Mononuclear cell (primary cell): ENCODE measurements around the gene PITX2. TPM values are rescaled to one million over a fixed set of nuclear protein-coding genes. Genes with fewer than 3 reads are reported as not detected.

Source experiments
- H3K27me3 ChIP-seq: 2 replicates; pipeline ENCODE4 v1.6.0; 2011; ENCODE audit warnings: low read length, control low read depth; ENCODE audit not compliant: insufficient read depth
- H3K4me1 ChIP-seq: 2 replicates; pipeline ENCODE4 v1.5.1; 2011; ENCODE audit warnings: mild to moderate bottlenecking, low read length, control low read depth; ENCODE audit not compliant: insufficient read depth
- H3K4me3 ChIP-seq: 2 replicates; pipeline ENCODE4 v1.5.1; 2011; ENCODE audit warnings: mild to moderate bottlenecking, low read length, moderate library complexity
- H3K9me3 ChIP-seq: 2 replicates; pipeline ENCODE4 v1.5.1; 2011; ENCODE audit warnings: low read depth, mild to moderate bottlenecking, control low read depth, low read length
- total RNA-seq: library from RNA; depleted of rRNA; stranded (reverse); fragments of >200 nt; gene quantifications from one replicate; pipeline ENCODE4 v1.2.3, GENCODE V29; 2012

PITX2 gene
- total RNA-seq, result not detected

DNA sequence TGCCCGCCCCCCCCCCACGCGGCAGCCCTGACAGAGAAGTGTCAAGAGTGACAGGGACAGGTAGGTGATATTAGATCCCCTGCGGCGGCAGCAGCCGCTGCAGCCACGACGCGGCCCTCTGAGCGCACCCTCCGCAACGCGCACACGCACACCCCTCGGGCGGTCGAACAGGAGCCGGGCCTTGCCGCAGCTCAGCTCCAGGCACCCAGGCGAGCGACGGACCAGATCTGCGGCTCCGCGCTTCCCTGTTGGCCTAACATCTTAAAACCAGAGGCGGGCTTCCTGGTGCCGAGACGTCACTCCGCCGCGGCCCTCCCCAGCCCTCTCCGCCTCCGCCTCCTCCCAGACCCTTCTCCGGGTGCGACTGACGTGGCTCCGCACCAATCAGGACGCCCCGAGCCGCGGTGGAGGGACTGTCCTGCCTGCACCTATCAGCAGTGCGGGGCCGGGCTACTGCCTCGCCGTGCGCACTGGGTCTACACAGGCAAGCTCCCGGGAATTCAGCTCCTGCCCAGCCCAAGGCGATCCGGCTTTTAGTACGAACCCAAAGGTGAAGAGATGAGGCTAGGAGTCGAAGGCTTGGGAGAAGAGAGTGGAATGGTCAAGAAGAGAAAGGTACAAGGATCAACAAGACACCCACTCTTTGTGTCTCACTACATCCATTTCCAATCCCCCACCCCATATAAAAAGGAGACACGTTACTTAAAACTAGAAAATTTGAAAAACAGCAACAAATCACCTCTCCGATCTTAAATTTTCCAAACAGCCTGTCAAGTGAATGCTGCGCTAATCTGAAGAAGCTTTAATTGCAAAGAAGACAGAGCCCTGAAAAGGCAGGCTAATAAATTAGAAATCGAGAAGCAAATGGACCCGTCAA, at the start of gene PITX2:
Gene PITX2, minus strand, starts transcription at position 237 of the 877 bp plus-strand sequence. CDS start 617 bp downstream, outside the sequence.
- H3K4me1 ChIP-seq, result peaks cover 20% of the 10 kb centered on the region
- peaks cover 98% of the 10 kb centered on the region for H3K27me3 ChIP-seq
- no peaks in the 10 kb centered on the region for H3K9me3 ChIP-seq
- H3K4me3 ChIP-seq, result no peak within 1 kb of the TSS

DNA sequence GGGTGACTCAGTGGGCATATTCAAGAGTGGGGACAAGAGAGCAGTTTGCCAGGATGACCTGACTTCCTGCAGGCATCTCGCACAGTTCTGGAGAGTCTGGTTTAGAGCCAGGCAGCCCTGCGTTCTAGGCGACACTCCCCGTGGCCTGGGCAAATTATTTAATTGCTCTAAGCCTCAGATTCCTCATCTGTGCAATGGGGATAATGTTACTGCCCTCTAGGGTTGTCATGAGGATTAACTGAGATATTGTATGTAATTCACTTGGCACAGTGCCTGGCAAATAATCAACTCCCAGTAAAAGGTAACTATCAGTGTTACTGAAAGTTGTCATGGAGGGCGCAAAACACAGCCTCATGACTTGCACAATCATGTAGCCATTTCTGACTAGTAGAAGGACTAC, 48.8 kb upstream of the PITX2 start:
- Histone ChIP-seq H3K4me3 (no peak overlapping the region), H3K9me3 (no peaks in the 10 kb centered on the region), H3K27me3 (no peaks in the 10 kb centered on the region), H3K4me1 (no peaks in the 10 kb centered on the region)

DNA sequence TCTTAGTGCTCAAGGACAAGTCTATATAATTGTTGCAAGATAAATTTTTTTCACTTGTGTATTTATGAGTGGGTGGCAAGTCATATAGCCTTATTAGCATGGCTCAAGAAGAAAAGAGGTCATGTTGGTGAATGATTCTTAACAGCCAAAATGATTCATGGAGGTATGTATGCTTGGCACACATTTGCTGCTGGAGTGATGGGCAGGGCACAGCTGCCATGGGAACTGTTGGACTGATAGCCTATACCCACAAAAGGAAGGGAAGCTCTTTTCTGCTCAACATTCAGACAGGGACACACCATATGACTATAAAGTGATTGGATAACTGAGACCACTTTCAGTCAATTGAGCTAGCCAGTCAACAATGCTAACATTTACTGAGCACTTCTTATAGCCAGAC, 46.8 kb upstream of the PITX2 start:
- no peaks in the 10 kb centered on the region for H3K27me3 ChIP-seq
- no peaks in the 10 kb centered on the region for H3K9me3 ChIP-seq
- H3K4me3 ChIP-seq, result no peak overlapping the region
- H3K4me1 ChIP-seq, result no peaks in the 10 kb centered on the region

DNA sequence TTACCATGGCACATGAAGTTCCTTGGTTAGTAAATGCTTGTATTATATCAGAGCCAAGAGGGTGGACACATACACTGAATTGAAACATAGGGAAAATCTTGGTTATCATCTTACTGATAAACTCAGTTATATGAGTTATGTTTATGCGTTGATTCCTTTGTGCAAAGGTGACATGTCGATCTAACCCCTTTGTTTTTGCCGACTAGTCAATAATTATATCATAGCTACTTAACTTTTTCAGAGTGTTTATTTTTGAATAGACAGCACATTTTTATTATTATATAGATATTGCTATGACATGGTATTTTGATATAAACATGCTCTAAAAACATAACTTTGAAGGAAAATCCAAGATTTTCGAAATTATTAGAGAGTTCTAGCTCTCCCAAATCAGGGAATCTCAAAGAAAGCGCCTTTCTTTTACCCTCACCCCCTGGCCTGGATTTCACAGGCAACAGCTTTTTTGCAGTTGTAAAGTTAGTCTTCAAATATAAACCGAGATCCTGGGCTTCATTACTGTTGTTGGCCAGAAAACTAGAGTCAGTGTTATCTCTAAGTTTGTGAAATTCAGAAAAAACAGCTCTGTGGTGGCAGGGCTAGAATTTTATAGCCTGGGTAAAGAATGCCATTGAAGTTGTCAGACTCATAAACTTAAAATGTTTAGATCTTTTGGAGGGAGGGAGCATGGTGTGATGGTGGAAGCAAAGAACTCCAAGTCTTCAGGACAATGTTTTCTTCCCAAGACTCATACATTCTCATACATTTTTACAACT, 45.8 kb upstream of the PITX2 start:
- Histone ChIP-seq H3K4me3 (no peak overlapping the region), H3K4me1 (no peaks in the 10 kb centered on the region), H3K27me3 (no peaks in the 10 kb centered on the region), H3K9me3 (no peaks in the 10 kb centered on the region)

DNA sequence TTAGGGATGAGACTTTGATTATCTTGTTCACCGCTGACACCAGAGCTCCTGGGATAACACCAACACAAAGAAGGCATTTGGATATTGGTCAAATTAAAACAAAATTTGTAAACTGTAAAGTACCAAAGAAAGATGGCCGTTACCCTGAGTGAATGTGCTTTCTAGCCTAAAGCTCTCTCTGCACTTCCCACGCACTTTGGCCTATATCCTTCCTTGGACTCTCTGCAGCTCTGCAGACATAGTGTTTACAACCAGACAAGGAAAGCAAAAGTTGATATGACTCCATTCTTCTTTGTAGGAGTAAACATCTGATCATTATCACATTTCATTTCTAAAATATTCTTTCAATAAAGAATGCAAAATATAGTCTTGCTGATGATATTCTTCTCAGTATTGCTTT, 44.8 kb upstream of the PITX2 start:
- Histone ChIP-seq H3K9me3 (no peaks in the 10 kb centered on the region), H3K4me1 (no peaks in the 10 kb centered on the region), H3K27me3 (no peaks in the 10 kb centered on the region), H3K4me3 (no peak overlapping the region)

DNA sequence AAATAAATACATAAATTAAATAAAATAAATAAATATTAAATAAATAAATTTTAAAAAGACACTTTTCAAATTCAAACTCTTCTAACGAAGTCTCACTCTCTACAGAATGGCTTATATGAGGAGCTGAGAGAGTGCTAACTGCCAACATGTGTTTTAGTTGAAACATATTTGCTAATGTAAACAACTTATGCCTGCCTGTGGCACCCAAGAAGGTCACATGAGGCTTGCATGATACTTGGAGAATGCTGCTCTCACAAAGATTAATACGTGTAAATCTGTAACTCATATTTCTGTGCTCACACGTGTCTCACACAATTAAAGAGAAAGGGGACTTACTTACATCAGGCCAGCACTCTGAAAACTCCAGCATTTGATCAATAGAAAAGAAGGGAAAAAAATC, 43.2 kb upstream of the PITX2 start:
- Histone ChIP-seq H3K27me3 (no peaks in the 10 kb centered on the region), H3K9me3 (no peaks in the 10 kb centered on the region), H3K4me3 (no peak overlapping the region), H3K4me1 (no peaks in the 10 kb centered on the region)

DNA sequence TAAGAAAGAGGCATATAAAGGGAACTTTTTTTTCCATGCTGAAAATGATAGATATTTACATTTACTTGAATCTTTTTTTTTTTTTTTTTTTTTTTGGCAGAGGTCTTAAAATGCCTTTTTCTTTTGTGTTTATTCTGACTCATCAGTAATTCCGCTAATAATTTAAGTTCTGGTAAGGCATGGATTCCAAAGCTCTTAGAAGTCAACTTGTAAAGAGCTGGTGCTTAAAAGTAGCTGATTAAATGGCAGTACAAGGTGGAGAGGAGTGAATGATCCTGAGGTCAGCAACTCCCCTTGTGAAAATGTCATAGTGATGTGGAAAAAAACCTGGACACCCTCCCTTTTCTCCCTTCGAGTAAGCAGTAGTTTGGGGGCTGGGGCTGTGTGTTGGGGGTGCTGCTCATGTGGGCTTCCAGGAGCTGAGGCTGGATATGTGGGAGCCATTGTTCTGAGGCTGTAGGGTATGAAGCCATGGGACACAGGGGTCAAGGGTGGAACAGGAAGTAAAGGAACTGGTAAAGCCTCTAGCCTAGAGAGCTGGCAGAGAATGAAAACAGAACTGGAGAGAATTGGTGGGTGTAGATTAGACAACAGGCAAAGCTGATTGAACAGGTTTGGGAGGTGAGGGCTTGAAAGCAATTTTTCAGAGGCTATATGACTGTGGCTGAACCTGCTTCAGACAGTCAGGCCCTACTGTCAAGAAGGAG, 41.0 kb upstream of the PITX2 start:
- Histone ChIP-seq H3K27me3 (no peaks in the 10 kb centered on the region), H3K4me1 (no peaks in the 10 kb centered on the region), H3K4me3 (no peak overlapping the region), H3K9me3 (no peaks in the 10 kb centered on the region)

DNA sequence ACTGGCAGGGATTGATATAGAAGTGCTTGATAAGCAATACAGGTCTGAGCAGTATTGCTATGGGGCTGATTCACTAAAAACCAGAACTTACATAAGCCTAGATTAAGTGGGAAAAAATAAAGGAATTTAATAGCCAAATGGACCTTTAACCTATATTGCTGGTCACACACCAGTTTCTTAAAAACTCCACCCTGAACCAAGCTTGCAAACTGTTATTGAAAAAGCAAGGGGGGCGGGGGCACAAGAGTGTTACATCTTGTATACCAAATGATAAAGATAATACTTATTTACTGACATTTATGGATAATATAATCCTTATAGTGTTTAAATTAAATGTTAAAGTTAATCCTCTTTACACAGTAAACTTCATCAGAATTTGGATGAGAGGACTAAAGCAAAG, 40.3 kb upstream of the PITX2 start:
- no peak overlapping the region for H3K4me3 ChIP-seq
- H3K9me3 ChIP-seq, result no peaks in the 10 kb centered on the region
- H3K4me1 ChIP-seq, result no peaks in the 10 kb centered on the region
- no peaks in the 10 kb centered on the region for H3K27me3 ChIP-seq

DNA sequence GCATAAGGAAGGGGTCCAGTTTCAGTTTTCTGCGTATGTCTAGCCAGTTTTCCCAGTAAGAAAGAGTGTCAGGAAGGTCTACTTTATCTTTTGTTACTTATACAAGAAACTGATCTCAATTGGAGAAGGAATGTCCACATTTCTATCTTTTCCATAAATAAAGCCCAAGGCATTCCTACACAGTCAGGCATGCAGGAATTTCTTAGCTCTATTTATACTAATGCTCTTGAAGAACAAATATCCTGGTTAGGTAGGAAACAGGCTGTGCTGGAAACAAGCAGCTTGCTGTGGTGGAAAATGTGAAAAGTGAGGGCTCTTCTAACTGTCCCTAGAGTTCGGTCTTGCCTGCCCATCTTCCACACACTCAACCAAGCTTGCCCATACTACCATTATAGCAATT, 37.9 kb upstream of the PITX2 start:
- Histone ChIP-seq H3K9me3 (no peaks in the 10 kb centered on the region), H3K27me3 (no peaks in the 10 kb centered on the region)

DNA sequence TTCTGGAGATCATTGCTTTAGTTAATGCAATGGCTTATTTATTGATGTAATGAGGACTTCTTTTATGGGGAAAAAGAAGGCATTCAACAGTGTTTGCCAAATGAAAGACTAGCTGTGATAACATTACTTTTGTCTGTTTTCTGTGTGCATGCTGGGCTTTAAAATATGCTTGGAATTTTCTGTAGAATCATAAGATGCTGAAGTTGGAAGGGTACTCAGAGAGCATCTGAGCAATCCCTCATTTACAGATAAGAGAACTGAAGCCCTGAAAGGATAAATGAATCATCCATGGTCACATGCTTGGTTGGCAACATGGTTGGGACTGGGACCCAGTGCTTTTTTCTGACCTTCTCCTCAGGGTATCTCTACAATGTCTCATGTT, 31.4 kb upstream of the PITX2 start:
- Histone ChIP-seq H3K9me3 (no peaks in the 10 kb centered on the region), H3K27me3 (no peaks in the 10 kb centered on the region), H3K4me3 (no peak overlapping the region), H3K4me1 (no peaks in the 10 kb centered on the region)

More for the DNA sequence above, 37.9 kb upstream of the PITX2 start:
- H3K4me1 ChIP-seq, result no peaks in the 10 kb centered on the region
- H3K4me3 ChIP-seq, result no peak overlapping the region

DNA sequence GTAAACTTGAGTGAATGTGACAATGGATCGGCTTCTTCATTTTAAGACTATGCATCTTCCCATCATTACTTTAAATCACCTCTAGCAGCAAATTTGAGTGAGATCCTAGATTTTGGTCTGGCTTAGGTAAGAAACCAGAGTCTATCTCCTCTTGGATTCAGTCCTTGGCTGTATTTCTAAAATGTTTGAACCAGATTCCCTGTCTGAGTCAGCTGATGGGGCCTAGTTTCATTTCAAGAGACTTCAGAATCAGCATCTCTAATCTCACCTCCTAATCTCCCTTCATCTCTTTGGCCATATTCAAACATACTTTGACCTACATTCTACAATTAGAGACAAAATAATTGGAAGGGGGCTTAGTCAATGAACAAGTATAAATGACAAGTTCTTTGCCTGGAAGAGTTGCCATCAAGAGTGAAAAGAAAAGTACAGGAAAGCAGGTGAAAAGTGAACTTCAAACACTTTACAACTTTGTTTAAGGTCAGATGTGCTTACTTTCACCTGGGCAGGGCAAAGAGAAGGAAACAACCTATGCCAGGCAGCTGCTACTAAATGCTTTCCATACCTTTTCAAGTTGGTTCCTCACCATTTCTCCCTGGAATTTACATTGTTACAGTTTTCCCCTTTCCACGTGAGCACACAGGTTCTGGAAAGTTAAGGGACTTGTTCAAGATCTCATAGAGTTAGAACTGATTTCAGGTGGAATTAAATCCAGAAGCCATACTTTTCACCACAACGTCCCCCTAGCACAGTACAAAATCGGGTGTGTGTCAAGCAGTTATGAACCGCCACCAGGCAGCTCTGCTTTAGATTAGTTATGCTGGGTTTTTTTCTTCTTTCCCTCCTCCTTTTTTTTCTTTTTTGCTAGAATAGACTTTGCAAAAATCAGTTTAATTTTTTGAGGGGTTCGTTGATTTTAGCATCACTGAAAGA, 30.7 kb upstream of the PITX2 start:
- Histone ChIP-seq H3K4me3 (no peak overlapping the region), H3K4me1 (no peaks in the 10 kb centered on the region), H3K27me3 (no peaks in the 10 kb centered on the region), H3K9me3 (no peaks in the 10 kb centered on the region)

DNA sequence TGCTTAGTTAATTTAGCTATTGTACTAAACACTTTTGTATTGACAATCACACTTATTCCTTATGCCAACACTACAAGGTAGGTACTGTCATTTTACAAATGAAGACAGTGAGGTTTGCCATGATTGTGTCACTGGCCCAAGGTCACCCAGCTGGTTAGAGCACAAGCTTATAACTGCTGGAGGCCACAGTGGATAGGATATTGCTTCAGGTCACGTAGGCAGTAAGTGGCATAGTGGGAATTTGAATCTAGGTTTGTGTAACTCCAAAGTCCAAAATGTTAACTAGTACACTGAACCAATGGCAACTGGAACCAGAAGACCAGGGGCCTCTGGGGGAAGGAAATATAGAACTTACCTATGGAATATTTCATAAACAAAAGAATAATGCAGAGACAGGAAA, 21.1 kb upstream of the PITX2 start:
- Histone ChIP-seq H3K9me3 (no peaks in the 10 kb centered on the region), H3K27me3 (peaks cover 67% of the 10 kb centered on the region), H3K4me1 (no peaks in the 10 kb centered on the region), H3K4me3 (no peak overlapping the region)

DNA sequence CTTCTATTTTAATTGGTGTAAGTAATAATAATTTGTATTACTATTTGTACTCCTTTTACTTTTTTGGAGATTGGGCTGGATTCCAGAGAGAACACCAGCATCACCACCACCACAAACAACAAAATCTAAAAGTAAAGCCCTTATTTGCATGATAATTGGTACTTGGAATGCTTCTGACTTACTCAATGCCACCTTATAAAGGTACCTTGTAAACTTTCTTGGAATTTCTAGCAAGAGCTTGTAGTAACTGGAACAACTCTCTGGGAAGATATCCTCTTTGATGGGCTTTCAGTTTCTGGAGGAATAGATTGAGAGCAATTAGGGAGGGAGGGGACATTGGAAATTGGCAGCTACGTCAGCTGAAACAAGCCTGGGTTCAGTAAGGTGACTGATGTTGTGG, 20.2 kb upstream of the PITX2 start:
- Histone ChIP-seq H3K27me3 (peaks cover 74% of the 10 kb centered on the region), H3K4me1 (no peaks in the 10 kb centered on the region), H3K9me3 (no peaks in the 10 kb centered on the region), H3K4me3 (no peak overlapping the region)

DNA sequence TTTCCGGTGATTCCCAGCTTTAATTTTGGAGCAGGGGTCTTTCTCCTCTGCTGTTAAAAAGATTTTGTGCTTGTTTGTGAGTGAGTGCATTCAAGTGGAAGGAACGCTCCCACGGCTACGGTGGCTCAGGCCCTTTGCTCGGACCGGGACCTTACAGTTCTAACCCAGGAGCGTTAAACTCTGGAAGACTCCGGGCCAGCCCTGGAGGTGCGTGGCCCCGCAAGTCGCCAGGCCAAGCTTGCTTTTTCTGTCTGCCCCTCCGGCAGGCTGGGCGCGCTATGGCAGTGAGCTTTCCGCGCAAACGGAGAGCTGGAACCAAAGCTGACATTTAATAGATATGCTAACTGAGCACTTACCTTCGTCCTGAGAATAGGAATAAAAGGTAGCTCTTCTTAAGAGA, 18.3 kb upstream of the PITX2 start:
- Histone ChIP-seq H3K4me1 (no peaks in the 10 kb centered on the region), H3K9me3 (no peaks in the 10 kb centered on the region), H3K4me3 (no peak overlapping the region), H3K27me3 (peaks cover 89% of the 10 kb centered on the region)
